DMS79 (cell line): Measurements from ENCODE around the gene GAS2L2.
A peak's percentile ranks its signal among the peaks of the same experiment; 100 is the strongest.
"Not testable (repeated sequence)": the region's sequence is repeated elsewhere in the genome, so short reads cannot be mapped to it uniquely, and the experiment has no call there.

Experiments used
- DNase-seq: peaks from one replicate; lab custom pipeline; 2025; lab: John Stamatoyannopoulos, UW

The GAS2L2 gene

DNA sequence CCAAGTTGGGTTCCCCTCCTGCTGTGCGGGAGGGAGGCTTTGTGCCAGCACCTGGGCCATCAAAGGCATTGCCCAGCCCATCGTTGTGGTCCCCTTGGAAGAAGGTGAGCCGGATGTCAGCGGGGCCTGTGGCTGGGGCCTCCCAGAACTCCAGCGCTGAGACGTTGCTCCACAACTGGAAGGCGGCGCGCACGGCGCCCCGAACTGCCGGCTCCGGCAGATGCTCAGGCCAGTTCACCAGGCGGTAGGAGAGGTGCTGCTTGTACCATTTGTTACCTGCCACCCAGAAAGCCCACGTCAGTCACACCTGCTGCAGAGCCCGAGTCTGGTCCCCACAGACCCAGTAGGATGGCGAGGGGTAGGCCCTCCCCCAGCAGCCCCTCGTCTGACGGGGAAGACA, 20.1 kb upstream of the GAS2L2 start:
- no peak for DNase-seq

DNA sequence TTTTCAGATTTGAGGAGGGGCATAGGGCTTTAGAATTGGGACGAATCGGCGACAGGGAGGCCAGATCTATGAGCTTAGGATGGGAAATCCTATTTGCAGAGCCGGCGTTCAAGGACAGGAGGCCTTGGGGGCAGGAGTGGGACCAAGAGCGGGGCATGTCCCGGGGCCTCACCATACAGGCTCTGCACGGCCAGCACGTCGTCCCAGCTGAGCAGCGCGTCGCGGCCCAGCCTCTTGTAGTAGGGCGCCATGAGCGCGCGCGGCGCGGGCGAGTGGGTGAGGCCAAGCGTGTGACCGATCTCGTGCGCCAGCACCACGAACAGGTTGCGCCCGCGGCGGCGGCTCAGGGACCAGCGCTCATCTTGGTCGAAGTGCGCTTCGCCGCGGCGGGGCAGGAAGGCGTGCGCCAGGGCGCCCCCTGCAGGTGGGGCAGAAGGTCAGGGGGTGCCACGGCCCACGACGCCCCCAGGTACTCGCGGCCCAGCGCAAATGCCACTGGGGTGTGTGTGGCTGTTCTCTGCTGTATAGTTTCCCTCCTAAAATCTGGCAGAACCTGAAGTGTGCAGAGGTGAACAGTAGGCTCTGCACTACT, 17.0 kb upstream of the GAS2L2 start:
- DNase-seq: no peak

- no peak for DNase-seq
Measured at GRCh38 chr17:35768797-35769196, 15.8 kb upstream of the GAS2L2 start.

DNA sequence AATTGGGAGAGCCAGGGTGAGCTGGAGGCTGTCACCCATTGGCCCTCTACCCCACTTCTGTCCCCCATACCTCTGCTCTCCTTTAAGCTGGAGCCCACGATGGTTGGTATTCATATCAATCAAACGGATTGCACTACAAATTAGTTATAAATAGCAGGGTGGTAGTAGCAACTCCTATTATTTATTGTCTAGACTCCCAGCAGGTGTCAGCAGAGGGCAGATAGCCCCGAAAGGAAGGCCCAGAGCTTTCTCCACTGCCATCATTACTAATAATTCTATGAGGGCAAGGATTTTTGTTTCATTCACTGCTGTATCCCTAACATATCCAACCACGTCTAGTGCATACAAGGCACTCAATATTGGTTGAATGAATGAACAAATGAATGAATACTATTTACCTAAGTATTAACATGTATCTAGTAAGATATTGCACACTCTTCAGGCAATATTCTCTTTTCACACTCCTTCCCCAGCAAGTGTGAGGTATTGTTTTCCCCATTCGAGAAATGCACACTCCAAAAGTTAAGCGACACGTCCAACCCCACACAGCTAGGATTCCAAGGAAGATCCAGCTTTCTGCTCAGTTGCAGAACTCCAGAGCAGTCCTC, 14.0 kb upstream of the GAS2L2 start:
- no peak for DNase-seq

GRCh38 chr17:35766489-35766877, 13.4 kb upstream of the GAS2L2 start:
- DNase-seq: no peak

DNA sequence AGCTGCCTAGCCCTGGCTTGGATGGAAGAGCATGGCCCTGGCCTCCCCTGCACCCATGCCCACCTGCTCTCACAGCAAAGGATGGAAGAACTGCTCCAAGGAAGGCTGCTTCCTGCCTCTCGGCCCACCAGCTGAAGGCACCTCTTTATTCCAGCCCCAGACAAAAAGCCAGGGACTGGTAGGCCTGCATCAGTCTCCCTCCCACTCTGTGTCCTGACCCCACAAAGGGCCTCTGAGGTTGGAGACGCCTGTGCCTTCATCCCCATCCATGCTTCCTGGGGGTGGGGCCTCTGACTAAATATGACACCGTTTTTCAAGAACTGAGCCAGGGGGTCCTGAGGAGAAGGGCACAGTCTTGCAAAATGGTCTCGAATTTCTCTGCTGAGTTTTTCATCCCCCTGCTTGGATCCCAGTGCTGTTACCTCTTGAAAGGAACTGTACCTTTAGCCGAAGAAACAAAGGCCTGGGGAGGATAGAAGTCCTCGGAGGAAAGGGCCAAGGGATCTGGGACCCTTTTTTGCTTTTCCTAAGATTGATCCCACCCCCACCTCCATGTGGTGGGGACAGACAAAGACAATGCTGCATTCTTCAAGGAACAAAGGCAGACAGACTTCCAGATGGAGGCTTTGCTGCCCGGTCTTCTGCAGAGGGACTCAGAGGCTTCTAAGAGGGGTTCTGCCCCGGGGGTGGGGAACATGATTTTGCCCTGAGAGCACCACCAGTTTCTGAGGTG, 12.9 kb upstream of the GAS2L2 start:
- no peak for DNase-seq

DNA sequence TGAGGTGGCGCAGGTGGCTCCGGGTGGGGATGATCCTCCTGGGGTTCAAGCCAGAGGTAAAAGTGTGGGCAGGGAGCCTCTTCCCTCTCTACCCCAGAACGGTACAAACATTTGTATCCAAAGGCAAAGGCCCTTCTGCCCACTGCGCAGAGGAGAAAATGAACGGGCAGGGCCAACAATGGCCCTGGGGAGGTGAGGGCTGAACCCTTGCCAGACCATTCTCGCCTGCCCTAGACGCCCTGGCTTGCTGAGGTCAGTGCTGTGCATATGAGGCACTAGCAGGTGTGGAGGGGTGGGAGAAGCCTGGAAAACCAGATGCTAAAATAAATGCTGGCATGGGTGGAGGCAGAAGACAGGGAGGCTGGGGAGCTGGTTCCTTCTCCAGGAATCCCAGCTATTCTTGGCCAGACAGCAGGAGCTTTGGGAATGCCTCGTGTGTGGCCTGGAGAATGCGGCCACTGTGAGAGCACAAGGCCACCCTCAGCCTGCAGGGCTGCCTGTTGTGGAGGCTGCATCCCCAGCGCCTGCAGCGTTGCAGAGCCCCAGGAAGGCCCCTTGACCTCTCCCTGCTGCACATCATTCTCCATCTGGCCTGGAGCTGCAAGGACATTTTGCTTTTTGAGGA, 12.2 kb upstream of the GAS2L2 start:
- DNase-seq: no peak

DNA sequence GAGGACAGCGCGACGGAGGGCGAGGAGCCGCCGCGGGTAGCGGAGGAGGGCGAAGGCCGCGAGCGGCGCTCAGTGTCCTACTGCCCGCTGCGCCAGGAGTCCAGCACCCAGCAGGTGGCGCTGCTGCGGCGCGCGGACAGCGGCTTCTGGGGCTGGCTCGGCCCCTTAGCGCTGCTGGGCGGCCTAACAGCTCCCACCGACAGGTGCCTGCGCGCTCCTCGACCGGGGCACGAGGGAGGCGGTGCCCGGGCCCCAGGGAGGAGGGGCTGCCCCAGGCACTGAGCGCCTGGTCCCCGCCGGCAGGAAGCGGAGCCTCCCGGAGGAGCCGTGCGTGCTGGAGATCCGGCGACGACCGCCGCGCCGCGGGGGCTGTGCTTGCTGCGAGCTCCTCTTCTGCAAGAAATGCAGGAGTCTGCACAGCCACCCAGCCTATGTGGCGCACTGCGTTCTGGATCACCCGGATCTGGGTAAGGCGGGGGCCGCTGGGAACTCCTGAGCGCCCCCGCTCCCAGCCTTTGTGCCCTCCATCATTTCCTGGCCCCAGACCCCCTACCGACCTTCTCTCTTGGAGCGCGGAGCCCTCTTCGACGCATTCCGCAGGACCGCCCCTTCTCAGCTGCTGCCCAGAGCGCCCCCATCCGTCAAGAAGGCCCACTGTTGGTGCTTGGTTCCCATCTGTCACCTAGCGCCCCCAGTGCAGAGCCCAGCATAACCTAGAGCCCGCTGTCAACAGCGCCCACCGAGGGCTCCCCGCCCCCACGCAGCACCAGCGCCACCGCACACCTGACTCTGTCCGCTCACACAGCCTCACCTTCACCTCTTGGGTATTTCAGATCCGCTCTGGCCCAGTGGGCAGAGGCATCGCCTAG, 11.3 kb upstream of the GAS2L2 start:
- peak; percentile 74 for DNase-seq

DNA sequence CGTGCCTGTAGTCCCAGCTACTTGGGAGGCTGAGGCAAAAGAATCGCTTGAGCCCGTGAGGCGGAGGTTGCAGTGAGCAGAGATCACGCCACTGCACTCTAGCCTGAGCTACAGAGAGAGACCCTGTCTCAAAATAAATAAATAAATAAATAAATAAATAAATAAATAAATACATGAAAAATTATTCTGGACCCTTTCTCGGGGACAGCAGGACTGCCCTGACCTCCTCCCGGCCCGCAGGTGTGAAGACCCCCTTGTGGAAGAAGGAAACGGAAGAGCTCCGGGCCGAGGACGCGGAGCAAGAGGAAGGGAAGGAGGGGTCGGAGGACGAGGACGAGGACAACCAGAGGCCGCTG, 10.7 kb upstream of the GAS2L2 start:
- no peak for DNase-seq

DNA sequence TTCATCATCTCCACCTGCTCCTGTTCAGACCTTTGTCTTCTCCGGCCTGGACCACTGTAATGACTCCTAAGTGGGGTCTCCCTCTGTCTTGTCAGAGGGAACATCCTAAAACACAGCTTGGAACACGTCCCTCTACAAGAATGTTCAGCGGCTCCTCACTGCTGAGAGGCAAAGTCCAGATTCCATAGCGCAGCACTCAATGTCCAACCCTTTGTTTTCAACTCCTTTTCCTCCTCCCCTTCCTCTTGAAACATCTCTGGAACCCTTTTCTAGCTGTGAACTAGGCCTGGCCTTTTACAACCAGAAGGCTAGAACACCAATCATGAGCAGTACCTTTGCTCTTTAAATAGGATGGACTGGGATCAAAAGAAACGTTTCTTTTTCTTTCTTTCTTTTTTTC, 8.6 kb upstream of the GAS2L2 start:
- DNase-seq: no peak

- DNase-seq: no peak
Measured at GRCh38 chr17:35760587-35760986, 7.5 kb upstream of the GAS2L2 start, which contains the start of gene C17orf50. TSS of gene C17orf50 (plus strand) at chr17:35760887. CDS start at chr17:35760942, 55 bp downstream.

- DNase-seq: no peak
Measured at GRCh38 chr17:35757243-35757642, 4.2 kb upstream of the GAS2L2 start.

- DNase-seq: no peak
Measured at GRCh38 chr17:35752471-35752870, 568 bp downstream of the GAS2L2 start.

- not testable (repeated sequence) for DNase-seq
Measured at GRCh38 chr17:35751541-35751940, 1.5 kb downstream of the GAS2L2 start.

DNA sequence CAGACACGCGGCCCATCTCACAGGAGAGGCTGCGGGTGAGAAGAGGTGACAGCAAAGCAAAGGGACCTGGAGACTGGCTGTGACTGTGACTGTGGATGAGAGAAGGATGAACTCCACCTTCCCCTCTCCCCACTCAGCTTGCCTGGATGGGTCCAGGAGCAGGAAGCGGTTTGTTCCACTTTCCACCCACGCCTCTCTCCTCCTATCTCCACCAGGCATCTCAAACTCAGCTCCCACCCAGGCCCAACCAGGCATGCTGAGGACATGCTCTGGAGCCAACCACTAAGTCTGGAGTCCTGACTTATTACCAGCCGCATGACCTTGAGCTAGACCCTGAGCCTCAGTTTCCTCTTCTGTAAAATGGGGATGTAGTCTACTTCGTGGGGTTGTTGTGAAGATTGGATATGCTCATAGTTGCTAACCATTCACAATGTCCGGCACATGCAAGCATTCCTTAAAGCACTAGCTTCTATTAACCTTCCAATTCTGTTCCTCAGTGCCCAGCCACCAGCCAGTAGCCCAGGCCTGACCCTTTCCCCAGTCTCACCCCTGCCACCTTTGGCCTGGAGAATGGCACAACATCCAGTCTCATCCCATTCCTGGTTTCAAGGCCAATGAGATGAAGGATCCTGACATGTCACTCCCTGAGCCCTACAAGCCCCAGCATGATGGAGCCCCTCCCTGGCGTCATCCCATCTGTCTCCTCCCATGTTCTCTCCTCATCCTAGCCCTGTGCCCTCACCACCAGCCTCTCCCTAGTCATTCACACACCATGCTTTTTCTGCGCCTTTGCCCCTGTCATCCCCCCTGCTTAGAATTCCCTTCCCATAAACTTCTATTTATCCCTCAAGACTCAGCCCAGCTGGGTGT, 2.3 kb downstream of the GAS2L2 start:
- no peak for DNase-seq

GRCh38 chr17:35749560-35750412, 3.3 kb downstream of the GAS2L2 start:
- DNase-seq: no peak

DNA sequence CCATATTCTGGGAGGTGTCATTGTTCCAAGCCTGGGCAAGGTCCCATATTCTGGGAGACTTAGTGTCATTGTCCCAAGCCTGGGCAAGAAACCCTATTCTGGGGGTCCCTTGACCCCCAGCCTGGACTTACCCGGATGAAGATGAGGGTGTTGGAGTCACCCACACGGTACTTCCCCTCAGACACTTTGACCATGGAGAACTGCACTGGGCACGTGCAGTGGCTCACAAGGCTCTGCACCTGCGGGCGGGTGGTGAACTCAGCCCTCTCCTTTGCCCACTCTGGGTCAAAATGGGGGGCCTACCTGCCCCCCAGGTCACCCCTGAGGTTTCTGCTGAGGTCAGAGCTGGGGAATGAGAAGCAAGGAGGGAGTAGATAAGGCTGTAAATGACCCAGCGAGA, 4.1 kb downstream of the GAS2L2 start:
- DNase-seq: no peak

DNA sequence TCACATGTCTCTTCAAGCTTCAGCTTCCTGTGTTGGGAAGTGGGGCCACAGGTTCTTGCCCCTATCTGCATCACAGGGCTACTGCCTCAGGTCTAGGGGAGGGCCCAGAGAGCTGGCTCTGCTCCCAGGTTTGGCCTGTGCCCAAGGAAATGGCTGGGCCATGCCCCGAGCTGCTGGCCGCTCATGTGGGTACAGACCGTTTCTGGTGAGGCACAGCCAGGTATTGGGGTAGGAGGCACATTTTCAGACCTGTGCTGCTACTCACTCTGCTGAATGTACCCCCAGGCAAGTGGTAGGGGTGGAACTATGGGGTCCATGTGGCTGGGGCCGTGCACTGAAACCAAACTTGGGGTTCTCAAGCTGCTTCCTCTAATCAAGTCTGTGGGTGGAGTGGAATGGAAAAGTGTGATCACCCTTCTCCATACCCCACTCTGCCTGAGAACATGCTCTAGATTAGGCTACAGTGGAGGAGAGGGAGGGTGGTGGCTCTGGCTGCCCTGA, 4.6 kb downstream of the GAS2L2 start:
- no peak for DNase-seq

DNA sequence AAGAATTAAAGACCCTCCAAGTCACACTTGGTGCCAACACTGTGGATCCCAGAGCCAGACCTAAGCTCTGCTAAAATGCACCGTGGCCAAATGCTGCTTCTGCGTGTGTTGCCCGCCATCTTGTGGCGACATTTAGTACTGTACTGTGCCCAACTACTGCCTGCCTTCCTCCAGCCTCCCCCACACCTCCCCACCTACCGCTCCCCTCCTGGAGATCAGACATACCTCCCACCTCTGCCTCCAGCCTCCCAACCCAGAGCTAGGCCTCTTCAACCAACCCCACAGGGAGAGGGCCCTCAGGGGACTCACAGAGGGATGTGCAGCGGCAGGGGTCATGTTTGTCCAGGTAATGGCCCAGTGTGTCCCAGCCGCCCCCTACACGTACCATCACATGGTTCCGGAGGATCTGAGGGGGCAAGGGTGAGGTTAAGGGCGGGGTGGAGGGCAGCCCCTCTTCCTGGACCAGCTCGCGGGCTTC, 5.5 kb downstream of the GAS2L2 start:
- DNase-seq: peak; percentile 31
